Sigmoid colon (tissue), 4 donors: ENCODE data around the gene CT55.
"Not testable (repeated sequence)": the region's sequence is repeated elsewhere in the genome, so short reads cannot be mapped to it uniquely, and the experiment has no call there.

Experiments
- POLR2A ChIP-seq, 2 donors: fragments of 450-650 bp; IDR thresholded peaks; one replicate each; pipeline ENCODE4 v1.6.1; 2016; ENCODE audit warnings: antibody characterized with exemption in 2 of 2, mild to moderate bottlenecking in 2 of 2, moderate library complexity in 2 of 2
- POLR2AphosphoS5 ChIP-seq, 4 donors: sonication (generic); formaldehyde crosslinking; IDR thresholded peaks; one replicate each; pipeline ENCODE4 v1.6.1; 2017; ENCODE audit warnings: antibody characterized with exemption in 4 of 4
- TF ChIP-seq, protein P1 (sequence below), 4 experiments: fragments of 450-650 bp in 3 of 4; fragments of 200-600 bp in 1 of 4; IDR thresholded peaks; one replicate each; pipeline ENCODE4 v1.5.1; 2016 to 2019; ENCODE audit warnings: antibody characterized with exemption in 4 of 4, mild to moderate bottlenecking in 3 of 4, moderate library complexity in 2 of 4

DNA sequence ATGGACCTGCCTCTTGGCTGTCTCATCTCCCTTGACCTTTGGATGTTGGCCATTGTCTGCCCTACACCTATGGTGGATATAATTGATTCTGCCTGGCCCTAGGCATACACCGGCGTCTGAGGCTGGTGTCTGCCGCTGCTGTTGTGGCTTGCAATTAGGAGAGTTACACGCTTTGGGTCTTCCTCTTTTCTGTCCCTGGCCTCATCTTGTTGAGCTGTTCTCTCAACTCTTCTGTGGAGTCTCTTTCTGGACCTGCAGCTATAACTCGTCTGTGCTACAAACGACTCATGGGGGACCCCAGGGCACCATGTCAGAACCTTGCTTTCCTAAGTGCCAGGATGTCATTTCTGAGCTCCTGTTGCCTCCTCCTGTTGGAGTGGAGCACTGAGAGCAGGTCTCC is 45.1 kb downstream of the CT55 start:
- TF ChIP-seq POLR2AphosphoS5, POLR2A (IDR thresholded peaks at IDR 0.05): not testable (repeated sequence)
- TF ChIP-seq, protein P1, sequence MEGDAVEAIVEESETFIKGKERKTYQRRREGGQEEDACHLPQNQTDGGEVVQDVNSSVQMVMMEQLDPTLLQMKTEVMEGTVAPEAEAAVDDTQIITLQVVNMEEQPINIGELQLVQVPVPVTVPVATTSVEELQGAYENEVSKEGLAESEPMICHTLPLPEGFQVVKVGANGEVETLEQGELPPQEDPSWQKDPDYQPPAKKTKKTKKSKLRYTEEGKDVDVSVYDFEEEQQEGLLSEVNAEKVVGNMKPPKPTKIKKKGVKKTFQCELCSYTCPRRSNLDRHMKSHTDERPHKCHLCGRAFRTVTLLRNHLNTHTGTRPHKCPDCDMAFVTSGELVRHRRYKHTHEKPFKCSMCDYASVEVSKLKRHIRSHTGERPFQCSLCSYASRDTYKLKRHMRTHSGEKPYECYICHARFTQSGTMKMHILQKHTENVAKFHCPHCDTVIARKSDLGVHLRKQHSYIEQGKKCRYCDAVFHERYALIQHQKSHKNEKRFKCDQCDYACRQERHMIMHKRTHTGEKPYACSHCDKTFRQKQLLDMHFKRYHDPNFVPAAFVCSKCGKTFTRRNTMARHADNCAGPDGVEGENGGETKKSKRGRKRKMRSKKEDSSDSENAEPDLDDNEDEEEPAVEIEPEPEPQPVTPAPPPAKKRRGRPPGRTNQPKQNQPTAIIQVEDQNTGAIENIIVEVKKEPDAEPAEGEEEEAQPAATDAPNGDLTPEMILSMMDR (IDR thresholded peaks at IDR 0.05): not testable (repeated sequence)
